ENCODE results near the gene CSF3R.
"Not testable (repeated sequence)": the region's sequence is repeated elsewhere in the genome, so short reads cannot be mapped to it uniquely, and the experiment has no call there.

Gene CSF3R

GRCh38 chr1:36503159-36503558, 20.4 kb upstream of the CSF3R start:
- no peak overlapping the region for H3K27ac ChIP-seq (ENCODE audit: insufficient read depth in 1 of 2, low read depth in 1 of 2, low read length in 2 of 2, poor library complexity in 1 of 2, severe bottlenecking in 2 of 2)

GRCh38 chr1:36502616-36503015, 19.9 kb upstream of the CSF3R start:
- ChIA-PET POLR2A (no interaction called here), CTCF (interaction anchor here (1.2 to 1.9 kb wide), 2 partner anchors 14 to 16 kb away, joined by 5 read pairs; no protein-coding TSS in a partner anchor)
- no CpG with 5 or more reads among the region's 2 CpGs for WGBS (ENCODE audit: insufficient coverage)

More at GRCh38 chr1:36503159-36503558, 20.4 kb upstream of the CSF3R start:
- no peak for DNase-seq
- ChIA-PET POLR2A (no interaction called here), CTCF (interaction anchor here (0.9 to 1.9 kb wide), 3 partner anchors 8 to 15 kb away, joined by 3 to 5 read pairs (median 5); no protein-coding TSS in a partner anchor)
- no peaks in the 10 kb centered on the region for H3K4me1 ChIP-seq (ENCODE audit: control extremely low read depth in 1 of 4, control insufficient read depth in 4 of 4, insufficient read depth in 4 of 4, low read length in 3 of 4)
- H3K9me3 ChIP-seq (ENCODE audit: control extremely low read depth in 1 of 5, control insufficient read depth in 4 of 5, insufficient read depth in 2 of 5, low read depth in 1 of 5, low read length in 4 of 5): no peaks in the 10 kb centered on the region
- no peaks in the 10 kb centered on the region for H3K27me3 ChIP-seq (replicated peaks in 2 of 5; ENCODE audit: control insufficient read depth in 4 of 5, insufficient read depth in 5 of 5, low read length in 4 of 5)
- WGBS (ENCODE audit: insufficient coverage): no CpG with 5 or more reads among the region's 1 CpG
- no peak overlapping the region for H3K4me3 ChIP-seq (ENCODE audit: control insufficient read depth in 1 of 7, extremely low read depth in 1 of 7, insufficient read depth in 4 of 7, low read depth in 2 of 7, low read length in 6 of 7)
- no peaks in the 10 kb centered on the region for H3K36me3 ChIP-seq (ENCODE audit: control insufficient read depth in 4 of 4, insufficient read depth in 4 of 4, low read length in 3 of 4)

GRCh38 chr1:36501911-36502310, 19.2 kb upstream of the CSF3R start:
- WGBS (ENCODE audit: insufficient coverage): 100% methylated on average over 1 of the region's 4 CpGs
- H3K4me3 ChIP-seq (ENCODE audit: control insufficient read depth in 1 of 7, extremely low read depth in 1 of 7, insufficient read depth in 4 of 7, low read depth in 2 of 7, low read length in 6 of 7); H3K36me3 ChIP-seq (ENCODE audit: control insufficient read depth in 4 of 4, insufficient read depth in 4 of 4, low read length in 3 of 4); H3K27me3 ChIP-seq (replicated peaks in 2 of 5; ENCODE audit: control insufficient read depth in 4 of 5, insufficient read depth in 5 of 5, low read length in 4 of 5); H3K4me1 ChIP-seq (ENCODE audit: control extremely low read depth in 1 of 4, control insufficient read depth in 4 of 4, insufficient read depth in 4 of 4, low read length in 3 of 4); POLR2A ChIA-PET; H3K27ac ChIP-seq (ENCODE audit: insufficient read depth in 1 of 2, low read depth in 1 of 2, low read length in 2 of 2, poor library complexity in 1 of 2, severe bottlenecking in 2 of 2); H3K9me3 ChIP-seq (ENCODE audit: control extremely low read depth in 1 of 5, control insufficient read depth in 4 of 5, insufficient read depth in 2 of 5, low read depth in 1 of 5, low read length in 4 of 5); DNase-seq: not testable (repeated sequence)
- CTCF ChIA-PET: interaction anchor here (1.2 to 1.9 kb wide), 2 partner anchors 15 to 16 kb away, joined by 5 read pairs; no protein-coding TSS in a partner anchor

More at GRCh38 chr1:36502616-36503015, 19.9 kb upstream of the CSF3R start:
- H3K4me3 ChIP-seq (ENCODE audit: control insufficient read depth in 1 of 7, extremely low read depth in 1 of 7, insufficient read depth in 4 of 7, low read depth in 2 of 7, low read length in 6 of 7): no peak overlapping the region
- no peaks in the 10 kb centered on the region for H3K36me3 ChIP-seq (ENCODE audit: control insufficient read depth in 4 of 4, insufficient read depth in 4 of 4, low read length in 3 of 4)
- DNase-seq: no peak
- no peaks in the 10 kb centered on the region for H3K27me3 ChIP-seq (replicated peaks in 2 of 5; ENCODE audit: control insufficient read depth in 4 of 5, insufficient read depth in 5 of 5, low read length in 4 of 5)
- no peaks in the 10 kb centered on the region for H3K4me1 ChIP-seq (ENCODE audit: control extremely low read depth in 1 of 4, control insufficient read depth in 4 of 4, insufficient read depth in 4 of 4, low read length in 3 of 4)
- no peak overlapping the region for H3K27ac ChIP-seq (ENCODE audit: insufficient read depth in 1 of 2, low read depth in 1 of 2, low read length in 2 of 2, poor library complexity in 1 of 2, severe bottlenecking in 2 of 2)
- H3K9me3 ChIP-seq (ENCODE audit: control extremely low read depth in 1 of 5, control insufficient read depth in 4 of 5, insufficient read depth in 2 of 5, low read depth in 1 of 5, low read length in 4 of 5): no peaks in the 10 kb centered on the region

GRCh38 chr1:36497207-36497606, 14.5 kb upstream of the CSF3R start:
- POLR2A ChIA-PET: no interaction called here
- CTCF ChIA-PET: interaction anchor here (3.1 kb wide), 1 partner anchor 19 kb away, joined by 10 read pairs; no protein-coding TSS in a partner anchor
- WGBS (ENCODE audit: insufficient coverage): no CpG with 5 or more reads among the region's 2 CpGs

GRCh38 chr1:36494971-36495370, 12.3 kb upstream of the CSF3R start:
- ChIA-PET CTCF (interaction anchor here (1.0 to 3.1 kb wide), 2 partner anchors 9 to 21 kb away, joined by 3 to 10 read pairs; no protein-coding TSS in a partner anchor), POLR2A (no interaction called here)
- Histone ChIP-seq H3K36me3 (ENCODE audit: control insufficient read depth in 4 of 4, insufficient read depth in 4 of 4, low read length in 3 of 4) (no peaks in the 10 kb centered on the region), H3K27me3 (replicated peaks in 2 of 5; ENCODE audit: control insufficient read depth in 4 of 5, insufficient read depth in 5 of 5, low read length in 4 of 5) (no peaks in the 10 kb centered on the region), H3K4me1 (ENCODE audit: control extremely low read depth in 1 of 4, control insufficient read depth in 4 of 4, insufficient read depth in 4 of 4, low read length in 3 of 4) (peaks cover 0 to 19% (median 15%) of the 10 kb centered on the region in 4 experiments), H3K4me3 (ENCODE audit: control insufficient read depth in 1 of 7, extremely low read depth in 1 of 7, insufficient read depth in 4 of 7, low read depth in 2 of 7, low read length in 6 of 7) (no peak overlapping the region), H3K9me3 (ENCODE audit: control extremely low read depth in 1 of 5, control insufficient read depth in 4 of 5, insufficient read depth in 2 of 5, low read depth in 1 of 5, low read length in 4 of 5) (no peaks in the 10 kb centered on the region), H3K27ac (ENCODE audit: insufficient read depth in 1 of 2, low read depth in 1 of 2, low read length in 2 of 2, poor library complexity in 1 of 2, severe bottlenecking in 2 of 2) (no peak overlapping the region)
- WGBS (ENCODE audit: insufficient coverage): 90% methylated on average over 5 of the region's 5 CpGs
- no peak for DNase-seq

More at GRCh38 chr1:36497207-36497606, 14.5 kb upstream of the CSF3R start:
- H3K9me3 ChIP-seq (ENCODE audit: control extremely low read depth in 1 of 5, control insufficient read depth in 4 of 5, insufficient read depth in 2 of 5, low read depth in 1 of 5, low read length in 4 of 5): no peaks in the 10 kb centered on the region
- H3K27me3 ChIP-seq (replicated peaks in 2 of 5; ENCODE audit: control insufficient read depth in 4 of 5, insufficient read depth in 5 of 5, low read length in 4 of 5): no peaks in the 10 kb centered on the region
- H3K4me1 ChIP-seq (ENCODE audit: control extremely low read depth in 1 of 4, control insufficient read depth in 4 of 4, insufficient read depth in 4 of 4, low read length in 3 of 4): peaks cover 0 to 12% (median 10%) of the 10 kb centered on the region in 4 experiments
- H3K36me3 ChIP-seq (ENCODE audit: control insufficient read depth in 4 of 4, insufficient read depth in 4 of 4, low read length in 3 of 4): no peaks in the 10 kb centered on the region
- H3K4me3 ChIP-seq (ENCODE audit: control insufficient read depth in 1 of 7, extremely low read depth in 1 of 7, insufficient read depth in 4 of 7, low read depth in 2 of 7, low read length in 6 of 7): no peak overlapping the region
- no peak for DNase-seq
- H3K27ac ChIP-seq (ENCODE audit: insufficient read depth in 1 of 2, low read depth in 1 of 2, low read length in 2 of 2, poor library complexity in 1 of 2, severe bottlenecking in 2 of 2): no peak overlapping the region

- Histone ChIP-seq H3K36me3 (ENCODE audit: control insufficient read depth in 4 of 4, insufficient read depth in 4 of 4, low read length in 3 of 4) (no peaks in the 10 kb centered on the region), H3K4me1 (ENCODE audit: control extremely low read depth in 1 of 4, control insufficient read depth in 4 of 4, insufficient read depth in 4 of 4, low read length in 3 of 4) (peaks cover 0 to 27% (median 19%) of the 10 kb centered on the region in 4 experiments), H3K9me3 (ENCODE audit: control extremely low read depth in 1 of 5, control insufficient read depth in 4 of 5, insufficient read depth in 2 of 5, low read depth in 1 of 5, low read length in 4 of 5) (no peaks in the 10 kb centered on the region), H3K4me3 (ENCODE audit: control insufficient read depth in 1 of 7, extremely low read depth in 1 of 7, insufficient read depth in 4 of 7, low read depth in 2 of 7, low read length in 6 of 7) (no peak overlapping the region), H3K27me3 (replicated peaks in 2 of 5; ENCODE audit: control insufficient read depth in 4 of 5, insufficient read depth in 5 of 5, low read length in 4 of 5) (no peaks in the 10 kb centered on the region), H3K27ac (ENCODE audit: insufficient read depth in 1 of 2, low read depth in 1 of 2, low read length in 2 of 2, poor library complexity in 1 of 2, severe bottlenecking in 2 of 2) (no peak overlapping the region)
- WGBS (ENCODE audit: insufficient coverage): 94% methylated on average over 9 of the region's 9 CpGs
- ChIA-PET CTCF (interaction anchor here (1.0 to 2.2 kb wide), 2 partner anchors 14 to 21 kb away, joined by 4 to 8 read pairs; no protein-coding TSS in a partner anchor), POLR2A (no interaction called here)
- DNase-seq: no peak
Measured at GRCh38 chr1:36493524-36493923, 10.8 kb upstream of the CSF3R start.

GRCh38 chr1:36492491-36492890, 9.8 kb upstream of the CSF3R start:
- Histone ChIP-seq H3K9me3 (ENCODE audit: control extremely low read depth in 1 of 5, control insufficient read depth in 4 of 5, insufficient read depth in 2 of 5, low read depth in 1 of 5, low read length in 4 of 5) (no peaks in the 10 kb centered on the region), H3K27ac (ENCODE audit: insufficient read depth in 1 of 2, low read depth in 1 of 2, low read length in 2 of 2, poor library complexity in 1 of 2, severe bottlenecking in 2 of 2) (no peak overlapping the region), H3K27me3 (replicated peaks in 2 of 5; ENCODE audit: control insufficient read depth in 4 of 5, insufficient read depth in 5 of 5, low read length in 4 of 5) (no peaks in the 10 kb centered on the region), H3K4me1 (ENCODE audit: control extremely low read depth in 1 of 4, control insufficient read depth in 4 of 4, insufficient read depth in 4 of 4, low read length in 3 of 4) (peaks cover 0 to 29% (median 20%) of the 10 kb centered on the region in 4 experiments), H3K4me3 (ENCODE audit: control insufficient read depth in 1 of 7, extremely low read depth in 1 of 7, insufficient read depth in 4 of 7, low read depth in 2 of 7, low read length in 6 of 7) (peak overlapping the region in 3 of 7 experiments; percentile 0 to 26 (median 0)), H3K36me3 (ENCODE audit: control insufficient read depth in 4 of 4, insufficient read depth in 4 of 4, low read length in 3 of 4) (no peaks in the 10 kb centered on the region)
- CTCF ChIA-PET: interaction anchor here (1.0 to 2.2 kb wide), 5 partner anchors 13 to 28 kb away, joined by 3 to 8 read pairs (median 4); partner anchors contain the start of gene MRPS15
- peak; percentile 67 to 91 (median 84) for DNase-seq
- POLR2A ChIA-PET: interaction anchor here (0.6 to 1.0 kb wide), 3 partner anchors 10 to 962 kb away, joined by 3 to 6 read pairs (median 3); partner anchors contain the start of genes CSF3R and MRPS15
- 10% methylated on average over 7 of the region's 9 CpGs for WGBS (ENCODE audit: insufficient coverage)
